ENCODE results near the gene RLN1. TPM values are rescaled to one million over a fixed set of nuclear protein-coding genes. Genes with fewer than 3 reads are reported as not detected.

The RLN1 gene
- polyA plus RNA-seq, 1 donor from 2014 or later = not detected

DNA sequence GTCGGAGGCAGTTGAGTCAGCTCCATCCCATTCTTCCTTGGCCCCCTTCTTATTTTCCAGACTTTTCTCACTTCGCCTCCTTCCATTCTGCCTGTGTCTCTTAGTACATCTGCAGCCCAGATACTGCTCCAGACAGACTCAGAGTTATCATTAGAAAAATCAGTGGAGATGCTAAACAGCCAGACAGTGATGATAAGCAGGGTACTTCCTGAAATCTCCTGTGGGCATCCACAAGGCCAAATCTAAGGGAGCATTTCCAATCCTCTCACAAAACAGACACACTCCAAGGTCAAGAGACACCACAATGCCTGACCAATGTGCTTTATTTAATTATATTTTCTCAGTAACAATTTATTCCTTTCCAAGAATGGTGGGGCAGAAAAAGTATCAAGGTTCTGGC is 14.5 kb upstream of the RLN1 start:
- H3K9me3 ChIP-seq (ENCODE audit: low read length) = no peaks in the 10 kb centered on the region
- H3K9ac ChIP-seq (ENCODE audit: low read length) = no peak overlapping the region
- H3K9me2 ChIP-seq (ENCODE audit: insufficient read depth, low read length) = no peaks in the 10 kb centered on the region
- no peak overlapping the region for H3K4me3 ChIP-seq (ENCODE audit: low read length)
- H3K27ac ChIP-seq (ENCODE audit: low read length) = no peak overlapping the region
- H4K20me1 ChIP-seq (ENCODE audit: insufficient read depth) = no peaks in the 10 kb centered on the region
- no peak overlapping the region for H2AFZ ChIP-seq (ENCODE audit: low read depth, low read length)
- H3K4me2 ChIP-seq (ENCODE audit: low read length) = no peak overlapping the region
- H3F3A ChIP-seq (ENCODE audit: insufficient read depth, low read length, poor library complexity, severe bottlenecking) = no peaks in the 10 kb centered on the region
- H3K79me2 ChIP-seq (replicated peaks; ENCODE audit: insufficient read depth, low read length) = no peaks in the 10 kb centered on the region
- no peaks in the 10 kb centered on the region for H3K27me3 ChIP-seq (ENCODE audit: insufficient read depth, low read depth, low read length)
- TF ChIP-seq TAF1 (IDR thresholded peaks at IDR 0.05; ENCODE audit: low read depth) = no peak
- TF ChIP-seq, protein P1, sequence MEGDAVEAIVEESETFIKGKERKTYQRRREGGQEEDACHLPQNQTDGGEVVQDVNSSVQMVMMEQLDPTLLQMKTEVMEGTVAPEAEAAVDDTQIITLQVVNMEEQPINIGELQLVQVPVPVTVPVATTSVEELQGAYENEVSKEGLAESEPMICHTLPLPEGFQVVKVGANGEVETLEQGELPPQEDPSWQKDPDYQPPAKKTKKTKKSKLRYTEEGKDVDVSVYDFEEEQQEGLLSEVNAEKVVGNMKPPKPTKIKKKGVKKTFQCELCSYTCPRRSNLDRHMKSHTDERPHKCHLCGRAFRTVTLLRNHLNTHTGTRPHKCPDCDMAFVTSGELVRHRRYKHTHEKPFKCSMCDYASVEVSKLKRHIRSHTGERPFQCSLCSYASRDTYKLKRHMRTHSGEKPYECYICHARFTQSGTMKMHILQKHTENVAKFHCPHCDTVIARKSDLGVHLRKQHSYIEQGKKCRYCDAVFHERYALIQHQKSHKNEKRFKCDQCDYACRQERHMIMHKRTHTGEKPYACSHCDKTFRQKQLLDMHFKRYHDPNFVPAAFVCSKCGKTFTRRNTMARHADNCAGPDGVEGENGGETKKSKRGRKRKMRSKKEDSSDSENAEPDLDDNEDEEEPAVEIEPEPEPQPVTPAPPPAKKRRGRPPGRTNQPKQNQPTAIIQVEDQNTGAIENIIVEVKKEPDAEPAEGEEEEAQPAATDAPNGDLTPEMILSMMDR (IDR thresholded peaks at IDR 0.05; ENCODE audit: poor library complexity, severe bottlenecking) = no peak
- no peak for TF ChIP-seq MXI1 (conservative IDR thresholded peaks at IDR 0.05; ENCODE audit: poor library complexity, severe bottlenecking)
- no peak for TF ChIP-seq RAD21 (conservative IDR thresholded peaks at IDR 0.05)
- TF ChIP-seq EZH2 (IDR thresholded peaks at IDR 0.05; ENCODE audit: borderline replicate concordance, insufficient read depth, low read length, poor library complexity, severe bottlenecking) = no peak
- TF ChIP-seq SMC3 (conservative IDR thresholded peaks at IDR 0.05; ENCODE audit: poor library complexity) = no peak
- no peak for TF ChIP-seq EP300 (conservative IDR thresholded peaks at IDR 0.05; ENCODE audit: poor library complexity, severe bottlenecking)
- TF ChIP-seq, protein P2, sequence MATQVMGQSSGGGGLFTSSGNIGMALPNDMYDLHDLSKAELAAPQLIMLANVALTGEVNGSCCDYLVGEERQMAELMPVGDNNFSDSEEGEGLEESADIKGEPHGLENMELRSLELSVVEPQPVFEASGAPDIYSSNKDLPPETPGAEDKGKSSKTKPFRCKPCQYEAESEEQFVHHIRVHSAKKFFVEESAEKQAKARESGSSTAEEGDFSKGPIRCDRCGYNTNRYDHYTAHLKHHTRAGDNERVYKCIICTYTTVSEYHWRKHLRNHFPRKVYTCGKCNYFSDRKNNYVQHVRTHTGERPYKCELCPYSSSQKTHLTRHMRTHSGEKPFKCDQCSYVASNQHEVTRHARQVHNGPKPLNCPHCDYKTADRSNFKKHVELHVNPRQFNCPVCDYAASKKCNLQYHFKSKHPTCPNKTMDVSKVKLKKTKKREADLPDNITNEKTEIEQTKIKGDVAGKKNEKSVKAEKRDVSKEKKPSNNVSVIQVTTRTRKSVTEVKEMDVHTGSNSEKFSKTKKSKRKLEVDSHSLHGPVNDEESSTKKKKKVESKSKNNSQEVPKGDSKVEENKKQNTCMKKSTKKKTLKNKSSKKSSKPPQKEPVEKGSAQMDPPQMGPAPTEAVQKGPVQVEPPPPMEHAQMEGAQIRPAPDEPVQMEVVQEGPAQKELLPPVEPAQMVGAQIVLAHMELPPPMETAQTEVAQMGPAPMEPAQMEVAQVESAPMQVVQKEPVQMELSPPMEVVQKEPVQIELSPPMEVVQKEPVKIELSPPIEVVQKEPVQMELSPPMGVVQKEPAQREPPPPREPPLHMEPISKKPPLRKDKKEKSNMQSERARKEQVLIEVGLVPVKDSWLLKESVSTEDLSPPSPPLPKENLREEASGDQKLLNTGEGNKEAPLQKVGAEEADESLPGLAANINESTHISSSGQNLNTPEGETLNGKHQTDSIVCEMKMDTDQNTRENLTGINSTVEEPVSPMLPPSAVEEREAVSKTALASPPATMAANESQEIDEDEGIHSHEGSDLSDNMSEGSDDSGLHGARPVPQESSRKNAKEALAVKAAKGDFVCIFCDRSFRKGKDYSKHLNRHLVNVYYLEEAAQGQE (IDR thresholded peaks at IDR 0.05; ENCODE audit: borderline replicate concordance) = no peak
- TF ChIP-seq POLR2AphosphoS5 (IDR thresholded peaks at IDR 0.05) = no peak
- no peaks in the 10 kb centered on the region for H3K36me3 ChIP-seq (ENCODE audit: insufficient read depth, low read length)

DNA sequence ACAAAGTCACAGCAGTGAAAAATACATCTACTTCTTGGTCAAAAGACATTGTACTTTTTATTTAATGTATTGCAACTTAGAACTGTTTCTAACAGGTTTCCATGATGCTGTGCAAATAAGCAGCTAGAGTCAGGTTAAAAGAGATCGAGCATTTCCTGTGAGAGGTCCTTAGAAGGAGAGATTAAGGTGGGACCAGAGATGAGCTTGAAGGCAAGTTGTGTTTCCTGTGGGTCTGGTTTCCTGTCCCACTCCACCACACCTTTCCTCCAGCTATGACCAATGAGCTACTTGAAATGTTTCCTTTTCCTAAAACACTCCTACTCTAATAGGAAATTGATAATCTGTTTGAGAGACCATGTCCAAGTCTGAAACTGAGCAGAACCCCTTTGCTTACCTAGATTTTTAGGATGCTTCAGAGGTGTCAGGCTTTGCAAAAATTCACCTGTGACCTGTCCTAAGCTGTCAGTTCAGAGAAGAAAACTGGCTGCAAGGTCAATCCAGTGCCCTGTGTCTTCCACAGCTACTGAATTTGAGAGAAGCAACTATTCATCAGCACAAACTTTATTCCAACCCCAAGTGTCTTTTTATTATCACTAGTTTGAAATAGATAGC is 13.1 kb upstream of the RLN1 start:
- Histone ChIP-seq H2AFZ (ENCODE audit: low read depth, low read length) (no peak overlapping the region), H3K4me2 (ENCODE audit: low read length) (no peak overlapping the region), H3K36me3 (ENCODE audit: insufficient read depth, low read length) (no peaks in the 10 kb centered on the region), H3K4me3 (ENCODE audit: low read length) (no peak overlapping the region), H3K27me3 (ENCODE audit: insufficient read depth, low read depth, low read length) (no peaks in the 10 kb centered on the region), H4K20me1 (ENCODE audit: insufficient read depth) (no peaks in the 10 kb centered on the region), H3K9me3 (ENCODE audit: low read length) (no peaks in the 10 kb centered on the region), H3K27ac (ENCODE audit: low read length) (no peak overlapping the region), H3F3A (ENCODE audit: insufficient read depth, low read length, poor library complexity, severe bottlenecking) (no peaks in the 10 kb centered on the region), H3K79me2 (replicated peaks; ENCODE audit: insufficient read depth, low read length) (no peaks in the 10 kb centered on the region), H3K9me2 (ENCODE audit: insufficient read depth, low read length) (no peaks in the 10 kb centered on the region), H3K9ac (ENCODE audit: low read length) (no peak overlapping the region)
- TF ChIP-seq POLR2AphosphoS5 (IDR thresholded peaks at IDR 0.05) (no peak), TAF1 (IDR thresholded peaks at IDR 0.05; ENCODE audit: low read depth) (no peak), SMC3 (conservative IDR thresholded peaks at IDR 0.05; ENCODE audit: poor library complexity) (no peak), EP300 (conservative IDR thresholded peaks at IDR 0.05; ENCODE audit: poor library complexity, severe bottlenecking) (no peak)

Data from neural cell (in vitro differentiated cells).